GM18517 (cell line): ENCODE results near the gene PIGN.
"Not testable (repeated sequence)": the region's sequence is repeated elsewhere in the genome, so short reads cannot be mapped to it uniquely, and the experiment has no call there.

ENCODE experiments used
- ATAC-seq: cut with Tn5 transposase; IDR thresholded peaks from one replicate; pipeline ENCODE4 v1.9.1; 2021; ENCODE audit warnings: mild to moderate bottlenecking, moderate library complexity; ENCODE audit not compliant: unreplicated experiment

PIGN gene

DNA sequence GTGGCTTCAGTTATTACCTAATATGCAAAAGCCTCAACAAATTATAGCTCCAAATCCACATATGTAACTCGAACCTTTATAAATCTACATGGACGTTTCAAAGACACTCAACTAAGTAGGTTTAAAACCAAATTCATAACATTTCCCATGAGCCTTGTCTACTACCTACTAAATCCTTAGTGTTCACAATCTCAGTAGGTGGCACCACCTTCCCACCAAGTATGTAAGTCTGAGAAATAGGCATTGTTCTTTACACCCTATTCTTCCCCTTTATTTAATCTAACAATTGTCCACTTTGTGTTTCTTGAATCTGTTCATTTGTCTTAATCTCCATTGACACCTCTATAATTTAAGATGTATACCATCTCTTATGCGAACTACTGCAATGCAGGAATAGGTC is 4.6 kb downstream of the PIGN start:
- no peak for ATAC-seq

DNA sequence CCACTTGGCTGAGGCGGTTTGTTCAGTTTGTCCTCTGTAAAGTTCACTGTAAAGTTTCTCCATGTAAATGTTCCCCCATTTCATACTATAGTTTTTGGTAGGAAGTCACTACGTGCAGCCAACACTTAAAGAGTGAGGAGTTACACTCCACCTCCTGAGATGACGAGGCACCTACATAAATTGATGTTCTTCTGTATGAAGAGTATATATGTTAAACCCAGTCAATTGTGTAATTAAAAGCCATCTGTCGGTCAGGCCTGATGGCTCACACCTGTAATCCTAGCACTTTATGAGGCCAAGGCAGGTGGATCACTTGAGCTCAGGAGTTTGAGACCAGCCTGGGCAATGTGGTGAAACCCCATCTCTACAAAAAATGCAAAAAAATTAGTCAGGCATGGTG is 7.6 kb downstream of the PIGN start:
- ATAC-seq = no peak

DNA sequence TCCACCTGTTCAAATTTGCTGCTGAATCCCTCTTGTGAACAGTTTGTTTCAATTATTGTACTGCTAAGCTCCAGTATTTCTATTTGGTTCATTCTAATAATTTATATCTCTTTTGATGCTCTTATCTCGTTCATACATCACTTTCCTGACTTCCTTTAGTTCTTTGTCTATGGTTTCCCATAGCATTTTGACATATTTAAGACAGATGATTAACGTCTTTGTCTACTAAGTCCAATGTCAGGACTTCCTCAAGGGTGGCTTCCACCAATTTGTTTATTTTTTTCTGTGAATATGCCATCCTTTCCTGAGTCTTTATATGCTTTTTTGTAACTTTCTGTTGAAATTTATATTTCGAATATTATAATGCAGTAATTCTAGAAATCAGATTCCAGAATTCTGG is 9.6 kb downstream of the PIGN start:
- no peak for ATAC-seq

DNA sequence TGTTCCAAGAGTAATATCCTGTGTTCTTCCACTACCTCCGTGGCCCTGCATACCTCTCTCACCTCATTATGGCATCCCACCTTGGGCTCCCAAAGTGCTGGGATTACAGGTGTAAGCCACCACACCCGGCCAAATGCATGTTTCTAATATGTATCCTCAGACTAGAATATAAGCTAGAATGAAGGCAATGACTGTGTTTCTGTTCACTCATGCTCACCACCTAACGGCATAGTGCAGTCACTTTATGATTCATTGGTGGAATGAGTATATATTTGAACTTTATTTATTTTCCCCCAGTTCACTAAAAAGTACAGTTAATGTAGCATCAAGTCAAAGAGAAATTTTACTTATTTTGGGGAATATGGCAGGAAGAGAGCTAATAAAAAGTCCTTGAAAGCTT is 11.3 kb downstream of the PIGN start:
- no peak for ATAC-seq

DNA sequence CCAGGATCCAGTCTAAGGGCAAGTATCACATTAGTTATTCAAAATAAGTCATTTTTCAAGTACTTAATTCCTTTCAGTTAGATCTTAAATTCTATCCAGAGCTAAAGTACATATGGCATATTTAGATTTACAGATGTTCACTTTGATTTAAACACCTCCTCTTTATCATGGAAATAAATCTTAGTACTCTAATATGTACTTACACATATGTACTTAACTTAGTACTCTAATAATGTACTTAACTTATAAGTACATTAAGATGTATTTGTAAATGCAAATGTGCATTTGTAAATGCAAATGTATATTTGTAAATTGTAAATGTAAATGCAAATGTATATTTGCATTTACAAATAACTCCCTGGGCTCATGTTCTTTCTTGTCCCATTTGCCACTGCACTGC is 14.6 kb downstream of the PIGN start:
- no peak for ATAC-seq

DNA sequence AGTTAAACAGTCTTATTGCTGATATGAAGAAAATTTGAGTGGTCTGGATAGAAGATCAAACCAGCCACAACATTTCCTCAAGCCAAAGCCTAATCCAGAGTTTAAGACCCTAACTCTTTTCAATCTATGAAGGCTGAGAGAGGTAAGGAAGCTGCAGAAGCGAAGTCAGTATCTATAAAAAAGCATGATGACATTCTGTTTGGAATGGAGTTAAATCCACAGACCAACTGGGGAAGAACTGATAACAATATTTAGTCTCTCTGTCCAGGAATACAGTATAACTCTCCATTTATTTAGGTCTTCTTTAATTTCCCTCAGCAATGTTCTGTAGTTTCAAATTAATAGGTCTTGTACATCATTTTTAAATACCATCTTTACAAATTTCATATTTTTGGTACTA is 16.0 kb downstream of the PIGN start:
- ATAC-seq = no peak

DNA sequence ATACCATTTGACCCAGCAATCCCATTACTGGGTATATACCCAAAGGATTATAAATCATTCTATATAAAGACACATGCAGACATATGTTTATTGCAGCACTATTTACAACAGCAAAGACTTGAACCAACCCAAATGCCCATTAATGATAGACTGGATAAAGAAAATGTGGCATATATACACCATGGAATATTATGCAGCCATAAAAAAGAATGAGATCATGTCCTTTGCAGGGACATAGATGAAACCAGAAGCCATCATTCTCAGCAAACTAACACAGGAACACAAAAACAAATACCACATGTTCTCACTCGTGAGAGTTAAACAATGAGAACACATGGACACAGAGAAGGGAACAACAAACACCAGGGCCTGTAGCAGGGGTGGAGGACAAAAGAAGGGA is 20.3 kb downstream of the PIGN start:
- ATAC-seq = not testable (repeated sequence)

DNA sequence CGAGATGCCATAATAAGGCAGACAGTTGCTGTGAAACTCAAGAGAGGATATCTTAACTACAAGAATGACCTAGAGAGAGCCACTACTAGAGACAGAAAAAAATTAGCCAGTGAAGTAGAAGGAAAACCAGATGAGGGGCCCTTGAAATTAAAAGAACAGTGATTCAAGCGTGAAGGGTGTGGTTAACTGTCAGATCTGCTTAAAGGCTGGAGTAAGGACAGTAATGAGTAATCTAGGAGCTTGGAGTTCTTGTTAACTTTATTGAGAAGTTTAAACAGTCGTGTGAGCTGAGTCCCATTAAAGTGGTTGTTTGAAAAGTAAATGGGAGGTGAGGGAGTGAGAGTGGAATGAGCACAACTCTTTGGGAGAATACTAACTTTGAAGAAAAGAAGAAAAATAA is 21.3 kb downstream of the PIGN start:
- no peak for ATAC-seq

DNA sequence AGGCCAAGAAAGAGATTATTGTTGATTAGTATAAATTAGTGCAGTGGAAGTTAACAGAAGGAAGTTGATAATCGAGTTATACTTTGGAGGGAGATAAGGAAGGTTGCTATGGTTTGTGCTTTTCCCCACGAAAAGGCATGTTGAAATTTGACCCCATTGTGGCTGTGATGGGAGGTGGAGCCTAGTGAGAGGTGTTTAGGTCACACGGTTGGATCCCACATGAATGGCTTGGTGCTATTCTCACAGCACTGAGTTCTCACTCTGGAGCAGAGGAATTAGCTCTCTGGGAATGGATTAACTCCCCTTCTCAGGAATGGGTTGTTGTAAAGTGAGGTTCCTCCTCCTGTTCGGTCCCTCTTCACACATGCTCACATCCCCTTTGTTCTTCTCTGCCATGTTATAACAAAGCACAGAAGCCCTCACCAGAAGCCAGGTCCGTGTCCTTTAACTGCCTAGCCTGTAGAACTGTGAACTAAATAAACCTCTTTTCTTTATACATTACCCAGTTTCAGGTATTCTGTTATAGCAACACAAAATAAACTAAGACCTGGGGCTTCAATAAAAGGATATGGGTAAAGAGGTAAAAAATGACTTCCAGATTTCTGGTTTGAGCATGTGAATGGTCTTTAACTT is 21.9 kb downstream of the PIGN start:
- no peak for ATAC-seq

DNA sequence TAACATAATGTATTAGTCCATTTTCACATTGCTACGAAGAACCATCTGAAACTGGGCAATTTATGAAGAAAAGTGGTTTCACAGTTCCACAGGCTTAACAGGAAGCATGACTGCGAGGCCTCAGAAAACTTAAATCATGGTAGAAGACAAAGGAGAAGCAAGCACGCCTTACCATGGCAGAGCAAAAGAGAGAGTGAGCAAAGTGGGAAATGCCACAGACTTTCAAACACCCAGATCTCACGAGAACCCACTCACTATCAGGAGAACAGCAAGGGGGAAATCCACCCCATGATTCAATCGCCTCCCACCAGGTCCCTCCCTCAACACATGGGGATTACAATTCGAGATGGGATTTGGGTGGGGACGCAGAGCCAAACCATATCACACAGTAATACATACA is 22.5 kb downstream of the PIGN start:
- no peak for ATAC-seq

DNA sequence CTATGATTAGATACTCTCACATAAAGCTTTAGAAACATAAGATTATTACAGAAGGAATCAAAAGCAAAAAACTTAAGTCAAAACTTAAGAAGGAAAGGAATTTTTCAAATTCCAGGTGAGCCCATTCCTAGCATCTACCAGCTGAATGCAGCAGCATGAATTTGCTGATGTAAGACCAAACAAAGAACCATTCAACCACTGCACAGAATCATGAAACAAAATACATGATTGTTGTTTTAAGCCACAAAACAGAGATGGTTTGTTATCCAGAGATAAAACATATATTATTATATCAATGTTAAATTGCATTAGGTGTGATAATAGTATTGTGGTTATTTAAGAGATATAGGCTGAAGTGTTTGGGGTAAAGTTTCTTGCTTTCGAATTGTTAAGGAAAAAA is 29.0 kb downstream of the PIGN start:
- ATAC-seq = no peak

DNA sequence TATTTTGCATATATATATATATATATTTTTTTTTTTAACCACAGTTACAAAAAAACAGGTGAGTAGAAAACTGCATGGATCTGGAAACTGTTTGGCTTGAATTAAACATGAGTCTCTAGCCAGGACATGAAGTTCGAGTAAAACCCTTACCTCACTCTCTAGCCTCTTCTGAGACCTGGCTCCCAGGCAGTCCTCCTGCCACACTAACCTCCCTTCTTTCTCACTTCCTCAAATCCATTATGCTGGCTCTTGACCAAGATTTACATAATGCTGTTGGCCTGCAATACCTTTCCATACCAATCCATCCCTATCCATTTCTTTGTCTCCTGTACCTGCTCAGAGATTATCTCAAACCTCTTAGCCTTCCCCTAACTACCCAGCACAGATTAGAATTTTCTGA is 34.0 kb downstream of the PIGN start:
- ATAC-seq = no peak

DNA sequence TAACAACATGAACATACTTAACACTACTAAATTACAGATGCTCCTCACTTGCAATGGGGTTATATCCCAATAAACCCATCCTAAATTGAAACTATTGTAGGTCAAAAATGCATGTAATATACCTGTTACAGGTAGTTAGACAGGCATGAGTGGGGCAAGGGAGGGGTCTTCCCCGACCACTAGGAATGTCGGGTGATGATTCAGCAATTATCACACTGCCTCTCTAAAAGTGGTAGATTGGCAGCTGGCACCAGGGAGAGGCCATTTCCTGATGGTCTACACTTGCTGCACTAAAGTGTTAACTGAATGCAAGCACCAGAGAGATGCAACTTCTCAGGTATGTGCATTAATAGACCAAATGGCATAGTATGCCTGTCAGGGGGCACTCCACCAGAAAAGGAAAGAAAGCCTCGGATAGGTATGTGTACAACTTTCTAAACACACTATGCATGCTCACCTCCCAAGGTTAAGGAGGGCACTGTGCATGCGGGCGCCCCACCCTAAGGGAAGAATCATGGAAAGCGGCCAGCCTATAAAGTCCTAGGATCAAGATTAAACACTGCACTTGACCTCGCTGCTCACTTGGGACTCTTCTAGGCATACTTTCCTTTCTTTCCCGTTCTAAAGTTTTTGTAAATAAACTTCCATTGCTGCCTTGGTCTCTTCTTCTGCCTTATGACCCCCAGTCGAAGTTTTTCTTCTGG is 35.6 kb downstream of the PIGN start:
- no peak for ATAC-seq

DNA sequence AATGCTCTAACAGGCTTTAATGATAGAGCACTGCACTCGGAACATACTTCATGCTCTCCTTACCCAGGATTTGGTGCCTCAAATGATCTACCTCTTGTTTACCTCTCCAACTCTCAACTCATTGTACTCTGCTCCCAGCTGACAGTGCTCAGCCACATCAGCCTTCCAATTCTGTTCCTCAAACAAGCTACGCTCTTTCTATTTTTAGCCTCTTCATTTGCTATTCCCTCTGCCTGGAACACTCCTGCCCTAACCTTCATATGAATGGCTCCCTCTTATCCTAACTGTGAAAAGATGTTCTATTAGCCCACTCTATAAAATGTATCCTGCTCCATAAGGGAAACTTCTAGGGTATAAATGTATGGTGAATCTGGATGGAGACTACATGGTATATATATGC is 42.5 kb downstream of the PIGN start:
- no peak for ATAC-seq

DNA sequence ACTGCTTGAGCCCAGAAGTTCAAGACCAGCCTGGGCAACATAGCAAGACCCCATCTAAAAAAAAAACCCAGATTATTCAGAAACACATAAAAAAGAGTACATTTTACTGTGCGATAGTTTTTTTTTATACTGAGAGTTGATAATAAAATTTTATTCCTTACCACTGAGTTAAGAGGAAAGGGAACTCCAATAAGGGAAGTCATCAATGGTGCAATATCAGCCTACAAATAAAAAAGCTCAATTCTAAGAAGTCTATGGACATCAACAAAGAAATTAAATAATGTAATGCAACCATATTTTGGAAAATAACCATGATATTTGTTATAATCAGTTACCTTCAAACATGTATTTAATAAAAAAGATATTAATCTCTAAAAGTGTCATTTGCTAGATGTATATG is 46.6 kb downstream of the PIGN start:
- ATAC-seq = no peak

DNA sequence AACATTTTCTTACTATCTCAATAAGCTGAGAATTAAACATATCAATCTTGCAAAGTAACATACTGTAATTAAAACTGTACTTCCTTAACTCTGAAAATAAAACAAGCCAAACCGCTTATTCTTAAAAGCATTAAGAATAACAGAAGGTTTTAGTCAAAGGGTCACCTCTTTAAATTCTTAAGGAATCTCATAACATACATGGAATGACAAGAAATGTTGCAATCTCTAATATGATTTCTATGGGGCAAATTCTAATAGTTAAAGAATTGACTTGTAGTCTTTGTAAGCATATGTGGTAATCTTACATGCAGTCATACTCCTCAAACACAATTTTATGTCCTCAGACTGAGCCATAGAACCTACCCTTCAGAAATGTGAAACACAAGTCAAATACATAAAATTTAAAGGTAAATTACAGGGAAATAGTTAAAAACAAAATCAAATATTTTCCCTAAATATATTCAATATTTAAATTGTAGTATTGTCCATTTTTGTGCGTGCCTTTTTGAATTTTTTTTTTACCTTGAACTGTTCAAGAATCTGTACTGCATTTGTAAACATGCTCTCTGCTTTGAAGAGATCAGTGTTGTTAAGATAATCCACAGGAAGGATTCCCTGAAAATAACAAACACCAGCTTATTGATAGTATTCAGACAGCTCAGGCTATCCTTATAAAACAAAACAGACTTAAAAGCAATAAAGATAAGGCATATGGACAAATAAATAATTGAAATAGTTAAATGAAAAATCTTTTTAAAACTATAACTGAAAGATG is 48.2 kb downstream of the PIGN start:
- no peak for ATAC-seq

DNA sequence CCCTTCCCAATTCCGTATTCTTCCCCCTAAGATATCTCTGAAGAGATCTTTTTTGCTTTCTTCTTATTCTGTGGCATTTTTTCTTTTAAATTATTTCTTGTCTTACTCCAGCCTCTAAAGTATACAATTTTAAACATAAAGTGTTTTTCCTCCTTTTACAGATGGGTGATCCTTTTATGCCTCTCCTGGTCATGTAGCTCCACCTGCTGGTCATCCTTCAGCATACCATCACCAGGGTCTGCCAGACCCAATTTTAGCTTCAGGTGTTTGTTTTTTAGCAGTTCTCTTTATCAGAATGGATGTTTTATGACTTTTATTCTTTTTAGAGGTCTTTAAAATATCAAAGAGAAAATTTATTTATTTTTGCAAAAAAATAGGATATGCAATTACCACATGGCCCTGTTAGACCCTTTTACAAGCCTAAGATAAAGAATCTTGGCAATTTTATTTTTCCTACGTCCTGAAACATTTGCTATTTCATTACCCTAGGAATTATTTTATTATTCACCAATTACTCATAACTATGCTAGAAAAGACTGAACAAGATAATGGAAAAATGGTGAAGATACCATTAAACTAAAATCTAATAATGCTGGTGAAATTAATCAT is 55.5 kb downstream of the PIGN start:
- ATAC-seq = peak; percentile 59

DNA sequence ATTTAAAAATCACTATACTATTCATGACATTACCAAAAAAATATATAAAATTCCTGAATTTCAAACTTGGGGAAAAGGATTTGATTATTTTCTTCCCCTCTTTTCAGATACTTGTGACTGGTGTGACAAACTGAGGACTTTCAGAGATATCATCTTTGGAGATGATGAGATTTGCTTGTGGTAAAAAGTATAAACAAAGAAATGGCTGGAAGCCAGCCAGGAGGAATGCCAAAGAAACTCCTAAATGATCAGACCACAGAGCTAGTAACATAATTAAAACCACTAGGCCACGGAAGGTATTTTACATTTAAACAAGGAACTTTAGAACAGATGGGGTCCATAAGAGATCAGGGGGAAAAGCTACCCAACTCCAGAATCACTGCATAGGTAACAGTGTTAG is 58.7 kb downstream of the PIGN start:
- no peak for ATAC-seq

DNA sequence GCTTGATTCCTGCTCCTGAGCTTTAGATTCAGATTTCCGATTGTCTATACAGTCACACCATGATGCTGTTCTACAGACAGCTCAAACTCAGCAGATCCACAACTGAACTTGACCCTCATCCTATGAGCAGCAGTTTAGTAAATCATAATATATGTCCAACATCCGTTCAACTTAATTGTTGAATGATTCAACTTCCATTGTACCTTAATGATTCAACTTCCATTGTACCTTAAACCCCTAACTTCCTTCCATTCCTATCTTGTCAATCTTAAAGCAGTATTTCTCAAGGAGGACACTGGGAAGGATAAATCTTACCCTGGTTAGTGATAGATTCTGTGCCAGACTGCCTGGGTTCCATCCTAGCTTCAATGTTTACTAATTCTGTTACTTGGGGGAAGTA is 60.1 kb downstream of the PIGN start:
- ATAC-seq = no peak

DNA sequence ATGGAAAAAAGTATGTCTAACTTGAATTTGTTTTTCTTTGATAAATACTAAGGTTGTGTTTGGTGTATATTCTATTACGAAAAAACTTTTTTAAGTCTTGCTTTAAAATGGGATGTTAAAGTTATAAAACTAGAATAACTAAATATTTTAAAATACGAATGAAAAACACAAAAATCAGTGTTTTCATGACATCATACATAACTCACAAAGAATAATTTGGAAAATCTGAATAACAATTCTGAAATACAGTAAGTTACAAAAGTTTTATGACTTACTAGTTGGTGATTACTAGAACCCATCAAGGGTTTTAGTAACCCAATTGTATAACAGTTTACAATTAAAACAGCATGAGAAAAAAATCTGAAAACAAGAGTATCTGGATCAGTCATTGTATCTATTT is 61.2 kb downstream of the PIGN start:
- no peak for ATAC-seq

DNA sequence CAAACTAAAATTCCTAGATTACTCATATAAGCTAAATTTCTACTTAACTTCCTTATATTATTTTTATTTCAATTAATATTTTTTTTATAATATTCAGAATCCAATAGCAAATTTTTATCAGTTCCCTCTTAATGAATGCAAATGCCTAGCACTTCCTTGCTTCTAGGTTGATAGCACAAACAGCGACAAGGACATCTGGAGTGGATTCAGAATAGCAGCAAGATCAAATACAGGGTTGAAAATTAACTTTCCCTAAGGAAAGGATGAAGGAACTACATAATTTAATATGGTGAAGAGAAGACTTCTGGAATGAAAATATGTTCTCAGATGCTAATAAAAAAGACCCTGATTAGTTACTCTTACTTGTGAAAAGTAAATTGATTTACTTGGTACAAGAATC is 64.5 kb downstream of the PIGN start:
- ATAC-seq = no peak

DNA sequence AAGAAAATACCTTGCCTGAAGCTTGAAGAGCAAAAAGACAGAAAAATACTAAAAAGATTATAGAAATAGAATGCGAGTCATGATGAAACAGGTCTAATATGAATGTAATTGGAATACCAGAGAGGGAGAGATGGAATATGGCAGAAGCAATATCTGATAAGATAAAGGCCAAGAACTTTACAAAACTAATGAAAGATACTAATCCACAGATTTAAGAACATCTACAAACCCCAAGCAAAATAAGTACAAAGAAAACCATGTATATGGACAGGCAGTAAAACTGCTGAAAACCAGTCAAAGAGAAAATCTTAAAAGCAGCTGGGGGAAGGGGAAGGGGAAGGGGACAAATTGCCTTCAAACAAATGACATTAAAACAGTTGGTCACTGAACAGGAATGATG is 67.0 kb downstream of the PIGN start:
- ATAC-seq = no peak
